GM13977 (cell line): ENCODE results near the gene SMIM10L2A.

Source experiments
- DNase-seq: peaks from one replicate; pipeline ENCODE4 v3.0.0; 2012; ENCODE audit warnings: low spot score
- in situ Hi-C: fragments of 300-500 bp; cut with MboI; formaldehyde crosslinking; loops from one replicate; pipeline ENCODE4 v1.12.0; 2022; ENCODE audit warnings: low sequenced_read_pairs, low pct_unique_long_range_greater_than_20kb, mixed read lengths, inconsistent platforms; ENCODE audit not compliant: unreplicated experiment
- TF ChIP-seq, protein P1 (sequence below): IDR thresholded peaks from 2 replicates; pipeline ENCODE4 v1.5.1; 2012; ENCODE audit warnings: mild to moderate bottlenecking, control low read depth; ENCODE audit not compliant: insufficient read depth; ENCODE audit errors: extremely low read depth, missing control alignments

Gene SMIM10L2A

DNA sequence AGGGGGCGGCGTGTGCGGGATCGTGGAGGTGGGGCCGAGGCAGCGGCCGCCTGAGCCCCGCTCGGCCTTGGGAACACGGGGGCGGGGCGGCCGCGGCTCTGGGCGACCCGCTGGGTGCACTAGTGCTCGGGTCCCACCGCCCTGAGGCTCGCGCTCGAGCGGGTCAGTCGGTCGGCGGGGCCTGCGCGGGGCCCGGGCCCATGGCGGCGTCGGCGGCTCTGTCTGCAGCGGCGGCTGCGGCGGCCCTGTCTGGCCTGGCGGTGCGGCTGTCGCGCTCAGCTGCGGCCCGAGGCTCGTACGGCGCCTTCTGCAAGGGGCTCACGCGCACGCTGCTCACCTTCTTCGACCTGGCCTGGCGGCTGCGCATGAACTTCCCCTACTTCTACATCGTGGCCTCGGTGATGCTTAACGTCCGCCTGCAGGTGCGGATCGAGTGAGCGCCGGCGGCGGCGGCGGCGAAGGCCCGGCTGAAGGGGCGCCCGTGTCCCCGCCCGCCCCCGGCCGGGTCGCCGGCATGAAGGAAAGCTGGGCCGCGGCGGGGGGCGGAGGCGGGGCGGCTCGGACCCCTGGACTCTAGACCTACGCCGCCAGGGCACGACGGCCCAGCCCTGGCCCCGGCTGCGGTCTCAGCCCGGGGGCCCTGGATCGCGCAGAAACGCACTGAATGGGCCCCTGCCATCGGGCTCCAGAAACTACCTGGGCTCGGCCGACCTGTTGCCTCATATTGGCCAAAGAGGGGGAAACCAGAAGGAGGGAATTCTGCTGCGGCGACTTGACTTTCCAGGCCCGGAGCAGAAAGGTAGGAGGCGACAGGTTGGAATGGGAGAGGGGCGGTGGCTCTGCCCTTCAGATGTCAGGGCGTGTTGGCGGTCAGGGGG is at the start of gene SMIM10L2A:
Gene SMIM10L2A, plus strand, starts transcription at position 13 of the 878 bp plus-strand sequence. Its CDS starts 188 bp downstream, at position 201.
- in situ Hi-C loops: no loop called here
- DNase-seq: no peak
- TF ChIP-seq, protein P1, sequence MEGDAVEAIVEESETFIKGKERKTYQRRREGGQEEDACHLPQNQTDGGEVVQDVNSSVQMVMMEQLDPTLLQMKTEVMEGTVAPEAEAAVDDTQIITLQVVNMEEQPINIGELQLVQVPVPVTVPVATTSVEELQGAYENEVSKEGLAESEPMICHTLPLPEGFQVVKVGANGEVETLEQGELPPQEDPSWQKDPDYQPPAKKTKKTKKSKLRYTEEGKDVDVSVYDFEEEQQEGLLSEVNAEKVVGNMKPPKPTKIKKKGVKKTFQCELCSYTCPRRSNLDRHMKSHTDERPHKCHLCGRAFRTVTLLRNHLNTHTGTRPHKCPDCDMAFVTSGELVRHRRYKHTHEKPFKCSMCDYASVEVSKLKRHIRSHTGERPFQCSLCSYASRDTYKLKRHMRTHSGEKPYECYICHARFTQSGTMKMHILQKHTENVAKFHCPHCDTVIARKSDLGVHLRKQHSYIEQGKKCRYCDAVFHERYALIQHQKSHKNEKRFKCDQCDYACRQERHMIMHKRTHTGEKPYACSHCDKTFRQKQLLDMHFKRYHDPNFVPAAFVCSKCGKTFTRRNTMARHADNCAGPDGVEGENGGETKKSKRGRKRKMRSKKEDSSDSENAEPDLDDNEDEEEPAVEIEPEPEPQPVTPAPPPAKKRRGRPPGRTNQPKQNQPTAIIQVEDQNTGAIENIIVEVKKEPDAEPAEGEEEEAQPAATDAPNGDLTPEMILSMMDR: no peak

- in situ Hi-C loops: no loop called here
- TF ChIP-seq, protein P1: no peak
- DNase-seq: no peak
Observed at GRCh38 chrX:135373357-135373756, 48.4 kb upstream of the SMIM10L2A start.

DNA sequence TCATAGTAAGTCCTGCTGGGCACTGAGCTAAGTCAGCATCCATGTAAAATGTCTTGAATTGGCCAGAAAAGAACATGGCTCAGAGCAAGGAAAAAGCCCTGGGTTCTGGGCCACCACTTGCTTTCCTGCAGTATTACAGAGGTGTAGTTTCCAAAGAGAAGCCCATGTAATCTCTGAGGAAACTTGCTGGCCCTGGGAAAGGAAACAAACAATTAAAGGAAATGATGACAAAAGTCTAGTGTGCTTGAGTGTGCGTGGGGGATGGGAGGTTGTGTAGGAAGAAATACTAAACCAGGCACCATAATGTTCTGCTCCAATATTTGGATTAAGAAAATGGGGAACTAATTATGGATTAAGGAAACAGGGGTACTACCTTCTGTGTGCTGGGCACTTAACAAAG is 39.5 kb upstream of the SMIM10L2A start:
- TF ChIP-seq, protein P1: no peak
- no peak for DNase-seq
- in situ Hi-C loops: no loop called here

GRCh38 chrX:135383249-135383648 is 38.5 kb upstream of the SMIM10L2A start:
- TF ChIP-seq, protein P1: no peak
- in situ Hi-C loops: no loop called here
- DNase-seq: no peak

GRCh38 chrX:135384161-135384836 is 37.4 kb upstream of the SMIM10L2A start:
- TF ChIP-seq, protein P1: no peak
- in situ Hi-C loops: no loop called here
- no peak for DNase-seq

- TF ChIP-seq, protein P1: no peak
- no peak for DNase-seq
- in situ Hi-C loops: no loop called here
Observed at GRCh38 chrX:135388841-135389240, 32.9 kb upstream of the SMIM10L2A start.
